ENCODE data around the gene MAGI2. TPM values are rescaled to one million over a fixed set of nuclear protein-coding genes. Genes with fewer than 3 reads are reported as not detected.

Gene MAGI2
- total RNA-seq, 4 donors from 2014 or later, result 0.23 to 5.5 (median 0.45) TPM

- WGBS, 2 donors, result 55 to 80% methylated on average over 1 of the region's 1 CpG
- H3K27ac ChIP-seq, result no peak overlapping the region
- intact Hi-C loops (cut with DNase I), result no loop called here
- DNase-seq, result no peak
- H3K36me3 ChIP-seq, result no peaks in the 10 kb centered on the region
- H3K4me3 ChIP-seq, result no peak overlapping the region
- no peaks in the 10 kb centered on the region for H3K9me3 ChIP-seq
- H3K27me3 ChIP-seq, result no peaks in the 10 kb centered on the region
- H3K4me1 ChIP-seq, result no peaks in the 10 kb centered on the region
- TF ChIP-seq CTCF (IDR thresholded peaks at IDR 0.05) (no peak), POLR2A (IDR thresholded peaks at IDR 0.05) (no peak)
These were observed 769.3 kb downstream of the MAGI2 start for GRCh38 chr7:78684201-78684600.

DNA sequence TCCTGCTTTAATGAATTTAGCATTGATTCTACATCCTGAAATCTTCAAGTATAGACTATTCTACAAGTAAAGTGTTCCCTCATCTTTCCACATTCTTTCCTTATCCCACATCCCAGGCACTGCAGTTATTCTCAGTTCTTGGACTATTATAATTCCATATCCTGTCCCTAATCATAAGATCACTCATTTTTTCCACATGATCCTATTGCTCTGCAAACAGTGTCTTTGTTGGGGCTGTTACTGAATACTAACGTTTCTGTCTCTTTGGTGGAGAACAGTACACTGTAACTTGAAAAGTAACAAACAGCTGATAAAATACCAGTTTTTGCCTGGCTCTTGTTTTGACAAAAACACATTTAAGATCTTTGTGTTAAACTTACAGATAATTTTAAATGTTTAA lies 769.9 kb downstream of the MAGI2 start:
- intact Hi-C loops (cut with DNase I), result no loop called here
- H3K27me3 ChIP-seq, result no peaks in the 10 kb centered on the region
- H3K4me1 ChIP-seq, result no peaks in the 10 kb centered on the region
- no peaks in the 10 kb centered on the region for H3K9me3 ChIP-seq
- WGBS, 2 donors, result 29 to 33% methylated on average over 1 of the region's 1 CpG
- TF ChIP-seq CTCF (IDR thresholded peaks at IDR 0.05) (no peak), POLR2A (IDR thresholded peaks at IDR 0.05) (no peak)
- no peak for DNase-seq
- H3K36me3 ChIP-seq, result no peaks in the 10 kb centered on the region
- no peak overlapping the region for H3K4me3 ChIP-seq
- no peak overlapping the region for H3K27ac ChIP-seq

GRCh38 chr7:78679112-78679876 lies 774.2 kb downstream of the MAGI2 start:
- Histone ChIP-seq H3K27ac (no peak overlapping the region), H3K36me3 (no peaks in the 10 kb centered on the region), H3K9me3 (no peaks in the 10 kb centered on the region), H3K27me3 (no peaks in the 10 kb centered on the region), H3K4me1 (no peaks in the 10 kb centered on the region), H3K4me3 (no peak overlapping the region)
- WGBS, 2 donors, result 72 to 76% methylated on average over 6 of the region's 6 CpGs
- no peak for TF ChIP-seq CTCF (IDR thresholded peaks at IDR 0.05)
- no peak for TF ChIP-seq POLR2A (IDR thresholded peaks at IDR 0.05)
- intact Hi-C loops (cut with DNase I), result no loop called here
- no peak for DNase-seq

GRCh38 chr7:78677391-78677790 lies 776.1 kb downstream of the MAGI2 start:
- Histone ChIP-seq H3K4me3 (no peak overlapping the region), H3K27ac (no peak overlapping the region), H3K36me3 (no peaks in the 10 kb centered on the region), H3K9me3 (no peaks in the 10 kb centered on the region), H3K27me3 (no peaks in the 10 kb centered on the region), H3K4me1 (no peaks in the 10 kb centered on the region)
- TF ChIP-seq POLR2A (IDR thresholded peaks at IDR 0.05) (no peak), CTCF (IDR thresholded peaks at IDR 0.05) (no peak)
- intact Hi-C loops (cut with DNase I), result no loop called here
- DNase-seq, result no peak
- 64 to 85% methylated on average over 2 of the region's 2 CpGs for WGBS, 2 donors

GRCh38 chr7:78675511-78675910 lies 778.0 kb downstream of the MAGI2 start:
- H3K4me1 ChIP-seq, result no peaks in the 10 kb centered on the region
- TF ChIP-seq CTCF (IDR thresholded peaks at IDR 0.05), result no peak
- TF ChIP-seq POLR2A (IDR thresholded peaks at IDR 0.05), result no peak
- no peaks in the 10 kb centered on the region for H3K9me3 ChIP-seq
- no peaks in the 10 kb centered on the region for H3K36me3 ChIP-seq
- no peaks in the 10 kb centered on the region for H3K27me3 ChIP-seq
- H3K27ac ChIP-seq, result no peak overlapping the region
- DNase-seq, result no peak
- H3K4me3 ChIP-seq, result no peak overlapping the region
- intact Hi-C loops (cut with DNase I), result no loop called here
- WGBS, 2 donors, result 82 to 89% methylated on average over 3 of the region's 3 CpGs

Data from esophagus squamous epithelium (tissue), 5 donors.